ENCODE data around the gene B3GAT1.

Gene B3GAT1

DNA sequence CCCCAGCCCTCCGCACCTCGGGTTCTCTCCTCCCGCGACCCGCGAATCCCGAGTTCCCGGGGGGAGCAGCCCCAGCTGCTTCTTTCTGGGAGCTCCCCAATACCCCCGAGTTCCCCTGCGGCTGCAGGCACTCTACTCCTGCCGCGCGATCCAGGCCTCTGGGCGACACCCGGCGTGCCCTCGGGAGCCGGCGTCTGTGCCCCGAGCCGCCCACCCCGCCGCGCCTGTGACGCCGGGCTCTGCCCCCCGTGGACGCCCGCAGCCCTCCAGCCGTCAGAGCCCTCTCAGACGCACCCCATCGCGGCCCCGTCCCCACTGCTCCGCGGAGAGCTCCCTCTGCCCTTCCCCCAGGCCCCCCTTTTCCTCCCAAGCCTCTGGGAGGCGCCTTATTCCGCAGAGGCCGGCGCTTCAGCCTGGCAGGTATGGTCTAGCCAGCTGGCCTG is 79.8 kb downstream of the B3GAT1 start:
- no peak for DNase-seq

- peak; percentile 73 for DNase-seq
Measured at GRCh38 chr11:134331354-134332188, 80.5 kb downstream of the B3GAT1 start, which contains the start of gene GLB1L2. Gene GLB1L2, plus strand, starts transcription at chr11:134331988. Its CDS starts 74 bp downstream, at chr11:134332062.

DNA sequence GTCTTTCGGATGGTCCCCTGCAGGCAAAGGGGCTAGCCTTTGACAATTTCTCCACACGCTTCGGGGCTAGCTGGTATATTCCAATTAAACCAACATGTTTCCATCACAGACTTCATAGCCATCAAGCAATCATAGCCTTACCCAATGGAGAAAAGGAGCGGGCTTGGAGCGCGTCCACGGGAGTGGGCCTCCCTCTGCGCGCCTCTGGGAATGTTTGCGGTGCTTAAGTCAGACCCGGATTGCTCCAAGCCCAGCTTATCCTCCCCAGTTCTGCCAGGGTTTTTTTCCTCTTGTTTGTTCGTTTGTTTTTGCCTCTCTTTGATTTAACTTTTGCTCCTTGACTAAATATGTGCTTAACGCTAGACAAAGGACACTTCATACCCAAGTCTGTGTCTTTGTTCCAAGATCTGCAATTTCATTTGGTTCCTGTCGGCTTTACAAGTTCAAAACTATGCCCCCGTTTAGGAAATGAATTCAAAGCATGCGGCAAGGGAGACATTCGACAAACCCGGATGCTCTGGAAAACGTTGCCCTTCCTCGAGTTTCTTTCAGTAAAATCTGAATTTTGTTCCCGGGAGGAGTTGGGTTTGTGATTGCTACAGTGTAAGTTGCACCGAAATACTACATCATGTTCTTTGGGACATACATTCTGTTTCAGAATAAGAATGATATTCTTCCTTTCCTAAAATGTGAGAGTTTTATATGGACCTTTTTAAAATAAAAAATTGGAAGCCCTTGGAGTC is 81.3 kb downstream of the B3GAT1 start:
- DNase-seq: no peak
